Fibroblast of skin of back (primary cell): ENCODE measurements around the gene ACAA1. TPM values are rescaled to one million over a fixed set of nuclear protein-coding genes. Genes with fewer than 3 reads are reported as not detected.
"Not testable (repeated sequence)": the region's sequence is repeated elsewhere in the genome, so short reads cannot be mapped to it uniquely, and the experiment has no call there.

Experiments
- DNase-seq: peaks from one replicate; pipeline ENCODE4 v3.0.0-alpha.2; 2013
- polyA plus RNA-seq, 2 experiments: library from polyadenylated mRNA; unstranded; fragments of 120-200 nt; gene quantifications; one replicate each; pipeline ENCODE4 v1.2.1, GENCODE V29; 2013; ENCODE audit not compliant: insufficient read length in 2 of 2

ACAA1 gene
- 37.5 TPM for polyA plus RNA-seq (2013, experiment 1 of 2; ENCODE audit: insufficient read length)
- 28.5 TPM for polyA plus RNA-seq (2013, experiment 2 of 2; ENCODE audit: insufficient read length)

GRCh38 chr3:38136777-38137614 is at the start of gene ACAA1:
Gene ACAA1 (minus strand): TSS chr3:38137127. CDS start chr3:38137035, 92 bp downstream.
- DNase-seq: peak; percentile 99

- no peak for DNase-seq
Measured at GRCh38 chr3:38177181-38177580, 40.3 kb upstream of the ACAA1 start.

- no peak for DNase-seq
Measured at GRCh38 chr3:38173834-38174418, 37.0 kb upstream of the ACAA1 start.

- no peak for DNase-seq
Measured at GRCh38 chr3:38171622-38172021, 34.7 kb upstream of the ACAA1 start.

- DNase-seq: no peak
Measured at GRCh38 chr3:38170722-38171121, 33.8 kb upstream of the ACAA1 start.

GRCh38 chr3:38169027-38169317 is 32.0 kb upstream of the ACAA1 start:
- peak; percentile 63 for DNase-seq

GRCh38 chr3:38168151-38169026 is 31.5 kb upstream of the ACAA1 start:
- DNase-seq: peak; percentile 90

- no peak for DNase-seq
Measured at GRCh38 chr3:38167591-38167990, 30.7 kb upstream of the ACAA1 start.

GRCh38 chr3:38165722-38166387 is 28.9 kb upstream of the ACAA1 start:
- DNase-seq: no peak

GRCh38 chr3:38164952-38165721 is 28.2 kb upstream of the ACAA1 start, which contains the start of gene OXSR1:
Gene OXSR1 (plus strand): TSS chr3:38165537. CDS start chr3:38165877, 340 bp downstream.
- peak; percentile 100 for DNase-seq

GRCh38 chr3:38164643-38164951 is 27.7 kb upstream of the ACAA1 start:
- DNase-seq: no peak

GRCh38 chr3:38163841-38164642 is 27.1 kb upstream of the ACAA1 start:
- DNase-seq: no peak

GRCh38 chr3:38163117-38163840 is 26.4 kb upstream of the ACAA1 start:
- peak; percentile 25 for DNase-seq

GRCh38 chr3:38160704-38161103 is 23.8 kb upstream of the ACAA1 start:
- DNase-seq: not testable (repeated sequence)

GRCh38 chr3:38158472-38158871 is 21.5 kb upstream of the ACAA1 start:
- DNase-seq: no peak

GRCh38 chr3:38157595-38157994 is 20.7 kb upstream of the ACAA1 start:
- no peak for DNase-seq

GRCh38 chr3:38157117-38157516 is 20.2 kb upstream of the ACAA1 start:
- no peak for DNase-seq

GRCh38 chr3:38155825-38156224 is 18.9 kb upstream of the ACAA1 start:
- DNase-seq: no peak

- no peak for DNase-seq
Measured at GRCh38 chr3:38154625-38155255, 17.8 kb upstream of the ACAA1 start.

GRCh38 chr3:38154033-38154494 is 17.1 kb upstream of the ACAA1 start:
- peak; percentile 17 for DNase-seq
